ENCODE results near the gene JMJD8.

JMJD8 gene

GRCh38 chr16:704552-705380 lies 20.6 kb upstream of the JMJD8 start:
- Histone ChIP-seq H3K4me1 (ENCODE audit: insufficient read depth, low read length) (no peaks in the 10 kb centered on the region), H3K27ac (ENCODE audit: low read depth, low read length) (no peak overlapping the region), H3K36me3 (ENCODE audit: insufficient read depth, low read length) (no peaks in the 10 kb centered on the region), H3K27me3 (ENCODE audit: control insufficient read depth in 1 of 2, insufficient read depth in 2 of 2, low read length in 2 of 2) (peaks cover 41 to 91% of the 10 kb centered on the region in 2 donors), H3K9me3 (ENCODE audit: low read length) (no peaks in the 10 kb centered on the region), H3K4me3 (ENCODE audit: low read depth in 1 of 2, low read length in 2 of 2) (no peak overlapping the region), H3K9ac (ENCODE audit: low read length) (no peak overlapping the region)

GRCh38 chr16:704047-704446 lies 19.9 kb upstream of the JMJD8 start:
- Histone ChIP-seq H3K9ac (ENCODE audit: low read length) (no peak overlapping the region), H3K27me3 (ENCODE audit: control insufficient read depth in 1 of 2, insufficient read depth in 2 of 2, low read length in 2 of 2) (peaks cover 34 to 91% of the 10 kb centered on the region in 2 donors)

DNA sequence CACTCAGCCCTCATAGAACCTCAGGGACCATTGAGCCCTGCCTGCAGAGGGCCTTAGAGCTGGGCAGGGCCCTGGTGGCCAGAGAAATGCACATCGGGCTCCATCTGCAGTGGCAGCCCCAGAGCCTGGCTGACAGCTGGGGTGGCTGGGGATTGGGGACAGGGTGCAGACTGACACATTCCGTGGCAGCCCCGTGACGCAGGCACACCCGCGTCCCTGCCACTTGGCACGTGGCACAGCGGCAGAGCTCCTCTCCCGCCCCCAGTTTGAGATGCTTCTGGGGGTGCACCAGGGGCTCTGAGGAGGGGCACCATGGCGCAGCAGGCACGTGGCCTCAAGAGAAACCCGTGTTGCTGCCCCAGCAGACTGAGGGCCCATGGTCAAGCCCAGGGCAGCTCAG lies 19.3 kb upstream of the JMJD8 start:
- Histone ChIP-seq H3K36me3 (ENCODE audit: insufficient read depth, low read length) (no peaks in the 10 kb centered on the region), H3K4me1 (ENCODE audit: insufficient read depth, low read length) (no peaks in the 10 kb centered on the region), H3K9me3 (ENCODE audit: low read length) (no peaks in the 10 kb centered on the region), H3K27me3 (ENCODE audit: control insufficient read depth in 1 of 2, insufficient read depth in 2 of 2, low read length in 2 of 2) (peaks cover 28 to 85% of the 10 kb centered on the region in 2 donors), H3K27ac (ENCODE audit: low read depth, low read length) (no peak overlapping the region), H3K4me3 (ENCODE audit: low read depth in 1 of 2, low read length in 2 of 2) (no peak overlapping the region), H3K9ac (ENCODE audit: low read length) (no peak overlapping the region)

More at GRCh38 chr16:704047-704446, 19.9 kb upstream of the JMJD8 start:
- Histone ChIP-seq H3K27ac (ENCODE audit: low read depth, low read length) (no peak overlapping the region), H3K4me3 (ENCODE audit: low read depth in 1 of 2, low read length in 2 of 2) (no peak overlapping the region), H3K36me3 (ENCODE audit: insufficient read depth, low read length) (no peaks in the 10 kb centered on the region), H3K9me3 (ENCODE audit: low read length) (no peaks in the 10 kb centered on the region), H3K4me1 (ENCODE audit: insufficient read depth, low read length) (no peaks in the 10 kb centered on the region)

DNA sequence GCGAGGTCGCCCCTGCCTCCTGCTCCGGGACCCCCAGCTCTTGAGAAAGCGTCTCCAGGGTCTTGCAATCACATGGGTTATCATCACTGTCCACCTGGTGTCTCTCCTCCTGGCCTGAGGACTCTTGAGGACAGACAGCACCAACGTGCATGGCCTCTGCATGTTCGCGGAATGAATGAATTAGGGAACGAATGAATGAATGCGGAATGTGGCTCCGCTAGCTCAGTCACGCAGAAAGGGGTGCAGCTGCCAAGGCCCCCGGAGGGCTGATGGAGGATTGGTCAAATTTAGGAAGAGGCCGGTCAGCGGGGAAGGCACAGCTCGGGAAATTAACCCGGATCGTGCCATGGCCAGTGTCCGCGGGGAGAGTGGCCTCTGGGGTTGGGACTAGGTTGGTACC lies 18.2 kb upstream of the JMJD8 start:
- Histone ChIP-seq H3K27ac (ENCODE audit: low read depth, low read length) (no peak overlapping the region), H3K4me3 (ENCODE audit: low read depth in 1 of 2, low read length in 2 of 2) (no peak overlapping the region), H3K9me3 (ENCODE audit: low read length) (no peaks in the 10 kb centered on the region), H3K36me3 (ENCODE audit: insufficient read depth, low read length) (no peaks in the 10 kb centered on the region), H3K9ac (ENCODE audit: low read length) (no peak overlapping the region), H3K27me3 (ENCODE audit: control insufficient read depth in 1 of 2, insufficient read depth in 2 of 2, low read length in 2 of 2) (peaks cover 17 to 74% of the 10 kb centered on the region in 2 donors), H3K4me1 (ENCODE audit: insufficient read depth, low read length) (no peaks in the 10 kb centered on the region)

GRCh38 chr16:700684-701584 lies 16.8 kb upstream of the JMJD8 start:
- Histone ChIP-seq H3K9ac (ENCODE audit: low read length) (no peak overlapping the region), H3K4me1 (ENCODE audit: insufficient read depth, low read length) (no peaks in the 10 kb centered on the region), H3K27ac (ENCODE audit: low read depth, low read length) (no peak overlapping the region), H3K4me3 (ENCODE audit: low read depth in 1 of 2, low read length in 2 of 2) (no peak overlapping the region), H3K36me3 (ENCODE audit: insufficient read depth, low read length) (no peaks in the 10 kb centered on the region), H3K27me3 (ENCODE audit: control insufficient read depth in 1 of 2, insufficient read depth in 2 of 2, low read length in 2 of 2) (peaks cover 13 to 65% of the 10 kb centered on the region in 2 donors), H3K9me3 (ENCODE audit: low read length) (no peaks in the 10 kb centered on the region)

DNA sequence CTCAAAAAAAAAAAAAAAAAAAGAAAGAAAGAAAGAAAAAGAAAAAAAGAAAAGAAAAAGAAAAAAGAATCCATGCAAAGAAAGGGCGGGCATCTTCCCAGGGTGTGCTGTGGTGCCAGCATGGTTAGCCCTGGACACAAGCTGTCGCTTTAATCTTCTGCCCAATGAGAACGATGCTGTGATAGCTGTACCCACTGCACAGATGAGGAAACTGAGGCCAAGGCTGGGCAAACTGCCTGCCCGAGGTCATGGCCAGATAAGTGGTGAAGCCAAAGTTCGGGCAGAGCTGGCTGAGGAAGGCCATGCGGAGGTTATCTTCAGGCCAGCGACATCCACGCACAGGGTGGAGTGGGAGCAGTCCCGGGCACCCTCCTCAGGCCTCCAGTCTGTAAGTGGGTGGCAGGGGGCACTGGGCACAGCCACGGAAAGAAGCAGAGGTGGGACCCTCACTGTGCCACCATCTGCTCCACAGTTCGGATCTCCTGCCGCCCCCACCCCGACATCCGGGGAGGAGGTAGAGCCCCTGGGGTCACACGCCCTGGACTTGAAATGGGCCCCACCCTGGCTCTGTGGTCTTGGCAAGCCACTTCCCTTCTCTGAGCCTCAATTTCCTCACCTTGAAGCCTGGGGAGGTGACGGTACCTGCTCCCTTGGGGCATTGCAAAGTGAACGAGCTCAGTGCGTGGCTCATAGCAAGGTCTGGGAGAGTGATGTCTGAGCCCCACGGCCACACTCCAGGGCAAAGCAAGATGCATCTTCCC lies 15.0 kb upstream of the JMJD8 start:
- H3K27me3 ChIP-seq (ENCODE audit: control insufficient read depth in 1 of 2, insufficient read depth in 2 of 2, low read length in 2 of 2) = peaks cover 10 to 71% of the 10 kb centered on the region in 2 donors

GRCh38 chr16:695355-696089 lies 11.4 kb upstream of the JMJD8 start:
- H3K27me3 ChIP-seq (ENCODE audit: control insufficient read depth in 1 of 2, insufficient read depth in 2 of 2, low read length in 2 of 2) = peaks cover 0 to 52% of the 10 kb centered on the region in 2 donors
- H3K9me3 ChIP-seq (ENCODE audit: low read length) = no peaks in the 10 kb centered on the region
- no peak overlapping the region for H3K4me3 ChIP-seq (ENCODE audit: low read depth in 1 of 2, low read length in 2 of 2)
- H3K9ac ChIP-seq (ENCODE audit: low read length) = no peak overlapping the region
- no peak overlapping the region for H3K27ac ChIP-seq (ENCODE audit: low read depth, low read length)
- H3K4me1 ChIP-seq (ENCODE audit: insufficient read depth, low read length) = no peaks in the 10 kb centered on the region
- H3K36me3 ChIP-seq (ENCODE audit: insufficient read depth, low read length) = no peaks in the 10 kb centered on the region

More for the DNA sequence above, 15.0 kb upstream of the JMJD8 start:
- no peak overlapping the region for H3K4me3 ChIP-seq (ENCODE audit: low read depth in 1 of 2, low read length in 2 of 2)
- H3K9ac ChIP-seq (ENCODE audit: low read length) = no peak overlapping the region
- H3K4me1 ChIP-seq (ENCODE audit: insufficient read depth, low read length) = no peaks in the 10 kb centered on the region
- H3K27ac ChIP-seq (ENCODE audit: low read depth, low read length) = no peak overlapping the region
- no peaks in the 10 kb centered on the region for H3K9me3 ChIP-seq (ENCODE audit: low read length)
- no peaks in the 10 kb centered on the region for H3K36me3 ChIP-seq (ENCODE audit: insufficient read depth, low read length)

- H3K4me3 ChIP-seq (ENCODE audit: low read depth in 1 of 2, low read length in 2 of 2) = no peak overlapping the region
- H3K27ac ChIP-seq (ENCODE audit: low read depth, low read length) = no peak overlapping the region
- H3K27me3 ChIP-seq (ENCODE audit: control insufficient read depth in 1 of 2, insufficient read depth in 2 of 2, low read length in 2 of 2) = peaks cover 0 to 46% of the 10 kb centered on the region in 2 donors
- no peaks in the 10 kb centered on the region for H3K36me3 ChIP-seq (ENCODE audit: insufficient read depth, low read length)
- H3K9ac ChIP-seq (ENCODE audit: low read length) = no peak overlapping the region
- H3K4me1 ChIP-seq (ENCODE audit: insufficient read depth, low read length) = no peaks in the 10 kb centered on the region
- no peaks in the 10 kb centered on the region for H3K9me3 ChIP-seq (ENCODE audit: low read length)
These were observed 10.8 kb upstream of the JMJD8 start for GRCh38 chr16:694863-695354.

DNA sequence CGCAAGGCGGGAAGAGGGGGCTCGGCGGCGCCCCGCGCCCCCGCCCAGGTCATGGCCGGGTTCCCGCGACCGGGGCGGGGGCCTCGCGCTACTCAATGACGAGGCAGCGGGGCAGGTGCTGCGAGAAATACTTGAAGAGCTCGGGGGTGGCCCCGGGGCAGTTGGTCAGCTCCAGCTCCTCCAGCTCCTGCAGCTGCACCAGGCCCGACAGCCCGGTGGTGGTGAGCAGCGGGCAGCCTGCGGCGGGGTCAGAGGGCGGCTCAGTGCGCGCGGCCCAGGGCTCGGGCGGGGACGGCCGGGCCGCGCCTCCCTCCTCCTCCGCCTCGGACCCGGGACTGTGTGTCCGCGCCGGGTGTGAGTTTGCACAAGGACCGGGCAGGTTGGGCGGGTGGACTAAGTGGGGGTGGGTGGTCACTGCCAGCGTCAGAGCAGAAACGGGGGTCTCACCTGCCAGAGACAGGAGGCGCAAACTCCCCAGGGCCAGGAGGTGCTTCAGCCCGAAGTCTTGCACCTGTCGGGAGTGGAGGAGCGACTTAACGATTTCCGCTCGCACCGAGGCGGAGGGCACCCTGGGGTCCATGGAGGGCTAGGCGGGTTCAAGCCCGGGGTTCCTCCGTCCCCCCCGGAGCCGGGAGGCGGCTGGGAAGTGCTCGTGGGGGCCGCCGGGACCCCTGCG lies 10.2 kb upstream of the JMJD8 start:
- Histone ChIP-seq H3K9me3 (ENCODE audit: low read length) (no peaks in the 10 kb centered on the region), H3K36me3 (ENCODE audit: insufficient read depth, low read length) (no peaks in the 10 kb centered on the region), H3K4me3 (ENCODE audit: low read depth in 1 of 2, low read length in 2 of 2) (no peak overlapping the region), H3K4me1 (ENCODE audit: insufficient read depth, low read length) (peaks cover 6% of the 10 kb centered on the region), H3K9ac (ENCODE audit: low read length) (no peak overlapping the region), H3K27ac (ENCODE audit: low read depth, low read length) (no peak overlapping the region), H3K27me3 (ENCODE audit: control insufficient read depth in 1 of 2, insufficient read depth in 2 of 2, low read length in 2 of 2) (peaks cover 0 to 40% of the 10 kb centered on the region in 2 donors)

- H3K27me3 ChIP-seq (ENCODE audit: control insufficient read depth in 1 of 2, insufficient read depth in 2 of 2, low read length in 2 of 2) = peaks cover 0 to 37% of the 10 kb centered on the region in 2 donors
- H3K4me1 ChIP-seq (ENCODE audit: insufficient read depth, low read length) = peaks cover 11% of the 10 kb centered on the region
- H3K9ac ChIP-seq (ENCODE audit: low read length) = no peak overlapping the region
- H3K36me3 ChIP-seq (ENCODE audit: insufficient read depth, low read length) = no peaks in the 10 kb centered on the region
- no peak overlapping the region for H3K27ac ChIP-seq (ENCODE audit: low read depth, low read length)
- H3K4me3 ChIP-seq (ENCODE audit: low read depth in 1 of 2, low read length in 2 of 2) = no peak overlapping the region
- H3K9me3 ChIP-seq (ENCODE audit: low read length) = no peaks in the 10 kb centered on the region
These were observed 9.6 kb upstream of the JMJD8 start for GRCh38 chr16:693766-694165.

All from muscle layer of colon (tissue), 2 donors.